ENCODE data around the gene FAM78B. TPM values are rescaled to one million over a fixed set of nuclear protein-coding genes. Genes with fewer than 3 reads are reported as not detected.

FAM78B gene
- total RNA-seq, 2 donors from 2014 or later: 3.7 to 11.0 TPM

GRCh38 chr1:166113031-166113430, 53.8 kb downstream of the FAM78B start:
- WGBS: 94% methylated on average over 3 of the region's 3 CpGs
- H3K27me3 ChIP-seq (replicated peaks; ENCODE audit: insufficient read depth): no peaks in the 10 kb centered on the region
- no peak for DNase-seq (ENCODE audit: low spot score)
- TF ChIP-seq CTCF (IDR thresholded peaks at IDR 0.05) (no peak), POLR2AphosphoS5 (IDR thresholded peaks at IDR 0.05) (no peak), POLR2A (IDR thresholded peaks at IDR 0.05) (no peak)
- H3K9me3 ChIP-seq: no peaks in the 10 kb centered on the region
- H3K4me3 ChIP-seq: no peak overlapping the region
- no peaks in the 10 kb centered on the region for H3K36me3 ChIP-seq
- no peaks in the 10 kb centered on the region for H3K4me1 ChIP-seq (replicated peaks)
- intact Hi-C loops (cut with DNase I): no loop called here
- no peak overlapping the region for H3K27ac ChIP-seq

GRCh38 chr1:166112425-166112824, 54.4 kb downstream of the FAM78B start:
- intact Hi-C loops (cut with DNase I): no loop called here
- DNase-seq (ENCODE audit: low spot score): no peak
- WGBS: 79% methylated on average over 2 of the region's 2 CpGs

GRCh38 chr1:166111430-166111829, 55.4 kb downstream of the FAM78B start:
- 58% methylated on average over 3 of the region's 3 CpGs for WGBS
- DNase-seq (ENCODE audit: low spot score): no peak
- intact Hi-C loops (cut with DNase I): no loop called here

More at GRCh38 chr1:166112425-166112824, 54.4 kb downstream of the FAM78B start:
- Histone ChIP-seq H3K4me1 (replicated peaks) (no peaks in the 10 kb centered on the region), H3K9me3 (no peaks in the 10 kb centered on the region), H3K27me3 (replicated peaks; ENCODE audit: insufficient read depth) (no peaks in the 10 kb centered on the region), H3K27ac (no peak overlapping the region), H3K4me3 (no peak overlapping the region), H3K36me3 (no peaks in the 10 kb centered on the region)
- TF ChIP-seq POLR2AphosphoS5 (IDR thresholded peaks at IDR 0.05) (no peak), POLR2A (IDR thresholded peaks at IDR 0.05) (no peak), CTCF (IDR thresholded peaks at IDR 0.05) (no peak)

GRCh38 chr1:166090244-166090643, 76.6 kb downstream of the FAM78B start:
- Histone ChIP-seq H3K4me1 (replicated peaks) (no peaks in the 10 kb centered on the region), H3K36me3 (no peaks in the 10 kb centered on the region), H3K9me3 (no peaks in the 10 kb centered on the region), H3K27ac (no peak overlapping the region), H3K4me3 (no peak overlapping the region), H3K27me3 (replicated peaks; ENCODE audit: insufficient read depth) (no peaks in the 10 kb centered on the region)
- no peak for TF ChIP-seq POLR2AphosphoS5 (IDR thresholded peaks at IDR 0.05)
- intact Hi-C loops (cut with DNase I): no loop called here
- no peak for DNase-seq (ENCODE audit: low spot score)
- 43% methylated on average over 4 of the region's 4 CpGs for WGBS

More at GRCh38 chr1:166111430-166111829, 55.4 kb downstream of the FAM78B start:
- H3K36me3 ChIP-seq: no peaks in the 10 kb centered on the region
- no peak overlapping the region for H3K4me3 ChIP-seq
- no peaks in the 10 kb centered on the region for H3K4me1 ChIP-seq (replicated peaks)
- TF ChIP-seq POLR2A (IDR thresholded peaks at IDR 0.05): no peak
- no peak for TF ChIP-seq CTCF (IDR thresholded peaks at IDR 0.05)
- no peak for TF ChIP-seq POLR2AphosphoS5 (IDR thresholded peaks at IDR 0.05)
- no peaks in the 10 kb centered on the region for H3K27me3 ChIP-seq (replicated peaks; ENCODE audit: insufficient read depth)
- H3K27ac ChIP-seq: no peak overlapping the region
- H3K9me3 ChIP-seq: no peaks in the 10 kb centered on the region

- Histone ChIP-seq H3K4me1 (replicated peaks) (no peaks in the 10 kb centered on the region), H3K27ac (no peak overlapping the region), H3K4me3 (no peak overlapping the region), H3K36me3 (no peaks in the 10 kb centered on the region), H3K9me3 (no peaks in the 10 kb centered on the region), H3K27me3 (replicated peaks; ENCODE audit: insufficient read depth) (no peaks in the 10 kb centered on the region)
- intact Hi-C loops (cut with DNase I): no loop called here
- DNase-seq (ENCODE audit: low spot score): no peak
- TF ChIP-seq POLR2AphosphoS5 (IDR thresholded peaks at IDR 0.05) (no peak), CTCF (IDR thresholded peaks at IDR 0.05) (no peak), POLR2A (IDR thresholded peaks at IDR 0.05) (no peak)
- 36% methylated on average over 6 of the region's 6 CpGs for WGBS
These were observed 77.0 kb downstream of the FAM78B start for GRCh38 chr1:166089804-166090203.
